ENCODE results near the gene EMC7. TPM values are rescaled to one million over a fixed set of nuclear protein-coding genes. Genes with fewer than 3 reads are reported as not detected.

EMC7 gene
- total and polyA plus RNA-seq, 9 of the 15 experiments (the other 6 are each of a cell fraction or from before 2014, with no cell fraction given): 25.8 to 92.8 (median 49.7) TPM

- TF ChIP-seq ZNF280B (CRISPR knock-in tag; IDR thresholded peaks at IDR 0.05) (no peak), ZC3H8 (IDR thresholded peaks at IDR 0.05) (no peak), REST (IDR thresholded peaks at IDR 0.05; ENCODE audit: borderline replicate concordance) (no peak; the same call in 1 of the 2 replicates), REST (CRISPR knock-in tag; IDR thresholded peaks at IDR 0.05; ENCODE audit: low read depth) (no peak), MCM3 (IDR thresholded peaks at IDR 0.05) (no peak), THRA (IDR thresholded peaks at IDR 0.05) (no peak), RAD21 (CRISPR knock-in tag; conservative IDR thresholded peaks at IDR 0.05 in 1 of 2, IDR thresholded peaks at IDR 0.05 in 1 of 2) (no peak), CBFA2T3 (IDR thresholded peaks at IDR 0.05) (no peak), TRIM28 (IDR thresholded peaks at IDR 0.05) (no peak), ZNF589 (CRISPR knock-in tag; IDR thresholded peaks at IDR 0.05; ENCODE audit: low read depth) (no peak), CBX5 (IDR thresholded peaks at IDR 0.05; ENCODE audit: borderline replicate concordance, low read depth) (no peak), ARID2 (IDR thresholded peaks at IDR 0.05) (no peak), ZNF384 (IDR thresholded peaks at IDR 0.05; ENCODE audit: low read depth, low read length) (0 out of 2 replicates have a peak, but pooled peaks have one; percentile 2), FOXP1 (CRISPR knock-in tag; IDR thresholded peaks at IDR 0.05) (no peak), MED1 (CRISPR knock-in tag; IDR thresholded peaks at IDR 0.05; ENCODE audit: borderline replicate concordance) (no peak), NFIX (CRISPR knock-in tag; IDR thresholded peaks at IDR 0.05; ENCODE audit: low read depth) (no peak), MYC (IDR thresholded peaks at IDR 0.05; ENCODE audit: low read depth, low read length) (peak; percentile 90), MYC (CRISPR knock-in tag; IDR thresholded peaks at IDR 0.05; ENCODE audit: borderline replicate concordance, low read depth) (no peak), ZNF282 (CRISPR knock-in tag; IDR thresholded peaks at IDR 0.05) (no peak)
These were observed at the start of gene EMC7, which contains the start of gene PGBD4 (continued) for GRCh38 chr15:34101366-34102174.

Data from K562 (cell line).